ENCODE data around the gene TES. TPM values are rescaled to one million over a fixed set of nuclear protein-coding genes. Genes with fewer than 3 reads are reported as not detected.

Gene TES
- total and polyA plus RNA-seq, 2 of the 13 experiments (the other 11 are each of a cell fraction or from before 2014, with no cell fraction given) = 21.6 to 23.0 TPM

DNA sequence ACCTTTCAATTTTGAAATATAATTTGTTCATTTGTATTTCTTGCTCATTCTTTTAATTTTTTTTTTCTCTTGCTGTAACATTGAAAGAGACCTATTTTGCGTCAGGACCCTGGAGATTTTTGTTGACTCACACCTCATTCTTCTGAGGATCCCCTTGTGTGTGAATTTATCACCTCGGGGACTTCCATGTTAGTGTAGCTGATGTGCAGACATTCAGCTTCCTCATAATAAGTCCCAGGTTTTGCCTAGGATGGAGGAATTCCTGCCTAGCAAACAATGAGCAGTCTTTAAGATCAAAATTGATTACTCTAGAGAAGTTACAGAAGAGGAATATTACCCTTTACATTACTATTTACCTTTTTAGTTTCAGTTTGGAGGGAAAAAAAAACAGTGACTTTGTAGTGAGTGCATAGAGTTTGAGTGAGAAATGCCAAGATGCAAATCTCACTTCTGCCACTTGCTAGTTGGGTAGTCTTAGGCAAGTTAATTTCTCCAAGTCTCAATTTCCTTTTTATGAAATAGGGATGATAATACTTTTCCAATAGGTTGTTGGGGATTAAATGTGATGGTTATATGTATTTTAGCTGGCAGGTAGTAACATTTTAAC lies 14.3 kb downstream of the TES start:
- Histone ChIP-seq H3K27ac (ENCODE audit: extremely low read length, insufficient read depth, low read length) (no peak overlapping the region), H3K9me3 (ENCODE audit: low read length) (no peaks in the 10 kb centered on the region), H2AFZ (ENCODE audit: low read length) (no peak overlapping the region), H3K4me2 (ENCODE audit: low read depth, low read length) (no peak overlapping the region), H3K4me3 (replicated peaks in 1 of 3; ENCODE audit: insufficient read depth in 1 of 3, low read depth in 2 of 3, low read length in 3 of 3) (no peak overlapping the region), H3K36me3 (replicated peaks in 1 of 2; ENCODE audit: control insufficient read depth in 1 of 2, insufficient read depth in 2 of 2, low read length in 2 of 2) (no peaks in the 10 kb centered on the region), H3K4me1 (ENCODE audit: insufficient read depth, low read length) (no peaks in the 10 kb centered on the region; the same call in 1 of the 2 replicates), H3K79me2 (ENCODE audit: insufficient read depth, low read length) (peaks cover 6% of the 10 kb centered on the region), H3K27me3 (ENCODE audit: control insufficient read depth in 1 of 2, insufficient read depth in 2 of 2, low read length in 2 of 2) (no peaks in the 10 kb centered on the region), H3K9ac (ENCODE audit: insufficient read depth, low read depth, low read length) (no peak overlapping the region), H4K20me1 (ENCODE audit: insufficient read depth, low read length) (no peaks in the 10 kb centered on the region)
- ChIA-PET POLR2A (no interaction called here), CTCF (ENCODE audit: low intra/inter-chr PET ratio, low total read pairs) (no interaction called here)
- BruUV-seq (replicated peaks) = no TSS peak
- FAIRE-seq (no peak), ATAC-seq (no peak), DNase-seq (ENCODE audit: low spot score) (no peak)
- WGBS (ENCODE audit: low lambda C conversion rate) = 59% methylated on average over 2 of the region's 2 CpGs
- intact Hi-C loops (cut with micrococcal nuclease; ENCODE audit: unreplicated experiment) (no loop called here), in situ Hi-C loops (cut with HindIII; ENCODE audit: extremely low pct_ligation_motif_present, low pct_unique_long_range_greater_than_20kb) (no loop called here)
- TF ChIP-seq NCOA5 (CRISPR knock-in tag; IDR thresholded peaks at IDR 0.05) (no peak), HNF4A (CRISPR knock-in tag; IDR thresholded peaks at IDR 0.05) (no peak), ZNF432 (CRISPR knock-in tag; IDR thresholded peaks at IDR 0.05; ENCODE audit: borderline replicate concordance) (no peak), MIER2 (CRISPR knock-in tag; IDR thresholded peaks at IDR 0.05) (no peak), ZNF674 (CRISPR knock-in tag; IDR thresholded peaks at IDR 0.05; ENCODE audit: low read depth) (no peak), MIER3 (CRISPR knock-in tag; IDR thresholded peaks at IDR 0.05; ENCODE audit: borderline replicate concordance) (no peak), CEBPB (IDR thresholded peaks at IDR 0.05; ENCODE audit: borderline replicate concordance, low read depth, low read length) (no peak), HDAC2 (CRISPR knock-in tag; IDR thresholded peaks at IDR 0.05) (no peak), U2AF2 (IDR thresholded peaks at IDR 0.05; ENCODE audit: low read depth, low read length) (no peak), TAF1 (CRISPR knock-in tag; IDR thresholded peaks at IDR 0.05) (no peak)
- TF ChIP-seq, protein P1, sequence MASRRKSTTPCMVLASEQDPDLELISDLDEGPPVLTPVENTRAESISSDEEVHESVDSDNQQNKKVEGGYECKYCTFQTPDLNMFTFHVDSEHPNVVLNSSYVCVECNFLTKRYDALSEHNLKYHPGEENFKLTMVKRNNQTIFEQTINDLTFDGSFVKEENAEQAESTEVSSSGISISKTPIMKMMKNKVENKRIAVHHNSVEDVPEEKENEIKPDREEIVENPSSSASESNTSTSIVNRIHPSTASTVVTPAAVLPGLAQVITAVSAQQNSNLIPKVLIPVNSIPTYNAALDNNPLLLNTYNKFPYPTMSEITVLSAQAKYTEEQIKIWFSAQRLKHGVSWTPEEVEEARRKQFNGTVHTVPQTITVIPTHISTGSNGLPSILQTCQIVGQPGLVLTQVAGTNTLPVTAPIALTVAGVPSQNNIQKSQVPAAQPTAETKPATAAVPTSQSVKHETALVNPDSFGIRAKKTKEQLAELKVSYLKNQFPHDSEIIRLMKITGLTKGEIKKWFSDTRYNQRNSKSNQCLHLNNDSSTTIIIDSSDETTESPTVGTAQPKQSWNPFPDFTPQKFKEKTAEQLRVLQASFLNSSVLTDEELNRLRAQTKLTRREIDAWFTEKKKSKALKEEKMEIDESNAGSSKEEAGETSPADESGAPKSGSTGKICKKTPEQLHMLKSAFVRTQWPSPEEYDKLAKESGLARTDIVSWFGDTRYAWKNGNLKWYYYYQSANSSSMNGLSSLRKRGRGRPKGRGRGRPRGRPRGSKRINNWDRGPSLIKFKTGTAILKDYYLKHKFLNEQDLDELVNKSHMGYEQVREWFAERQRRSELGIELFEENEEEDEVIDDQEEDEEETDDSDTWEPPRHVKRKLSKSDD (CRISPR knock-in tag; IDR thresholded peaks at IDR 0.05; ENCODE audit: low read depth) = no peak

Data from HepG2 (cell line).